Endothelial cell (in vitro differentiated cells): ENCODE data around the gene PRSS58. TPM values are rescaled to one million over a fixed set of nuclear protein-coding genes. Genes with fewer than 3 reads are reported as not detected.

Experiments
- DNase-seq: peaks from one replicate; pipeline ENCODE4 v3.0.0; 2021; ENCODE audit warnings: low spot score
- H3K27ac Mint-ChIP-seq: one replicate; pipeline ENCODE4 v1.8.0; 2021; ENCODE audit warnings: mixed read lengths, inconsistent platforms; ENCODE audit not compliant: unreplicated experiment
- H3K27me3 Mint-ChIP-seq: one replicate; pipeline ENCODE4 v1.8.0; 2021; ENCODE audit warnings: mild to moderate bottlenecking, moderate library complexity, mixed read lengths, inconsistent platforms; ENCODE audit not compliant: unreplicated experiment
- H3K36me3 Mint-ChIP-seq: one replicate; pipeline ENCODE4 v1.8.0; 2021; ENCODE audit warnings: mild to moderate bottlenecking, low read depth, mixed read lengths, inconsistent platforms; ENCODE audit not compliant: unreplicated experiment
- H3K4me1 Mint-ChIP-seq: one replicate; pipeline ENCODE4 v1.8.0; 2021; ENCODE audit warnings: mild to moderate bottlenecking, mixed read lengths, inconsistent platforms; ENCODE audit not compliant: unreplicated experiment
- H3K4me3 Mint-ChIP-seq: one replicate; pipeline ENCODE4 v1.8.0; 2021; ENCODE audit warnings: mild to moderate bottlenecking, mixed read lengths, inconsistent platforms; ENCODE audit not compliant: unreplicated experiment
- H3K9me3 Mint-ChIP-seq: one replicate; pipeline ENCODE4 v1.8.0; 2021; ENCODE audit warnings: mixed read lengths, inconsistent platforms; ENCODE audit not compliant: unreplicated experiment
- long read RNA-seq: library from polyadenylated mRNA; unstranded; transcript quantifications from one replicate; pipeline ENCODE4 v2.0.0, GENCODE V29; 2020; ENCODE audit not compliant: unreplicated experiment
- total RNA-seq: library from RNA; stranded (reverse); fragmentation: NEBNext Ultra II Directional; extraction: Animal tissue kit (Norgen Biotek cat#: 25700); gene quantifications from one replicate; pipeline ENCODE4 v1.2.1, GENCODE V29; 2021; ENCODE audit not compliant: unreplicated experiment
- TF ChIP-seq, protein P1 (sequence below): fragments of 200-600 bp; sonication (generic); IDR thresholded peaks from one replicate; pipeline ENCODE4 v1.5.0; 2021; ENCODE audit warnings: antibody characterized with exemption; ENCODE audit not compliant: unreplicated experiment

The PRSS58 gene
- not detected for total RNA-seq
- long read RNA-seq, result 0 reads

DNA sequence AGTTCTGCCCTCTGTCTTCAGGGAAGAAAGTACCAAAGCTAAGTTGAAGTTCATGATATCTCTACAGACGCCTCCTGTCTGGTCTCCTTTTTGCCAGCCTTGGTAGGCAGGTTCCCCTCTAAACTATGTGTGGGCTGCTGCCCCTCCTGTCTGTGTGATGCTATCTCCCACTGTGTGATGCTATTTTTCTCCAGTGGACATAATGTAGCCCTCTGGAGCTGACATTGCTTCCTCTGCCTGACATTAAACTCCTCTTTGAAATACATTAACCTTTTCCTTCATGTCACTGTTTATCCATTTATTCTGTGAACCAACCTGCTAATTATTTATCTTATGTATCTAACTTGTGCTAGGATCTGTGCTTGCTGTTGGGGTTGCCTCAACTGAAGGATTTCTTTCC lies at the start of gene PRSS58:
Gene PRSS58 (minus strand): TSS at position 101 of the 400 bp plus-strand sequence. CDS start 351 bp downstream, outside the sequence.
- H3K9me3 Mint-ChIP-seq, result no peaks in the 10 kb centered on the region
- DNase-seq, result no peak
- no peaks in the 10 kb centered on the region for H3K4me1 Mint-ChIP-seq
- no peak within 1 kb of the TSS for H3K4me3 Mint-ChIP-seq
- no peak within 1 kb of the TSS for H3K27ac Mint-ChIP-seq
- H3K27me3 Mint-ChIP-seq, result peaks cover 2% of the 10 kb centered on the region
- TF ChIP-seq, protein P1, sequence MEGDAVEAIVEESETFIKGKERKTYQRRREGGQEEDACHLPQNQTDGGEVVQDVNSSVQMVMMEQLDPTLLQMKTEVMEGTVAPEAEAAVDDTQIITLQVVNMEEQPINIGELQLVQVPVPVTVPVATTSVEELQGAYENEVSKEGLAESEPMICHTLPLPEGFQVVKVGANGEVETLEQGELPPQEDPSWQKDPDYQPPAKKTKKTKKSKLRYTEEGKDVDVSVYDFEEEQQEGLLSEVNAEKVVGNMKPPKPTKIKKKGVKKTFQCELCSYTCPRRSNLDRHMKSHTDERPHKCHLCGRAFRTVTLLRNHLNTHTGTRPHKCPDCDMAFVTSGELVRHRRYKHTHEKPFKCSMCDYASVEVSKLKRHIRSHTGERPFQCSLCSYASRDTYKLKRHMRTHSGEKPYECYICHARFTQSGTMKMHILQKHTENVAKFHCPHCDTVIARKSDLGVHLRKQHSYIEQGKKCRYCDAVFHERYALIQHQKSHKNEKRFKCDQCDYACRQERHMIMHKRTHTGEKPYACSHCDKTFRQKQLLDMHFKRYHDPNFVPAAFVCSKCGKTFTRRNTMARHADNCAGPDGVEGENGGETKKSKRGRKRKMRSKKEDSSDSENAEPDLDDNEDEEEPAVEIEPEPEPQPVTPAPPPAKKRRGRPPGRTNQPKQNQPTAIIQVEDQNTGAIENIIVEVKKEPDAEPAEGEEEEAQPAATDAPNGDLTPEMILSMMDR, result no peak
- H3K36me3 Mint-ChIP-seq, result no peaks in the 10 kb centered on the region

GRCh38 chr7:142307246-142307900 lies 49.5 kb upstream of the PRSS58 start:
- Mint-ChIP-seq H3K4me1 (no peaks in the 10 kb centered on the region), H3K4me3 (no peak overlapping the region), H3K27me3 (peaks cover 2% of the 10 kb centered on the region), H3K9me3 (no peaks in the 10 kb centered on the region), H3K27ac (no peak overlapping the region), H3K36me3 (no peaks in the 10 kb centered on the region)
- TF ChIP-seq, protein P1, result no peak
- no peak for DNase-seq

GRCh38 chr7:142303650-142304049 lies 45.8 kb upstream of the PRSS58 start:
- TF ChIP-seq, protein P1, result peak; percentile 23
- Mint-ChIP-seq H3K36me3 (no peaks in the 10 kb centered on the region), H3K4me3 (no peak overlapping the region), H3K4me1 (no peaks in the 10 kb centered on the region), H3K27ac (no peak overlapping the region), H3K27me3 (peaks cover 3% of the 10 kb centered on the region), H3K9me3 (no peaks in the 10 kb centered on the region)
- DNase-seq, result peak; percentile 48

DNA sequence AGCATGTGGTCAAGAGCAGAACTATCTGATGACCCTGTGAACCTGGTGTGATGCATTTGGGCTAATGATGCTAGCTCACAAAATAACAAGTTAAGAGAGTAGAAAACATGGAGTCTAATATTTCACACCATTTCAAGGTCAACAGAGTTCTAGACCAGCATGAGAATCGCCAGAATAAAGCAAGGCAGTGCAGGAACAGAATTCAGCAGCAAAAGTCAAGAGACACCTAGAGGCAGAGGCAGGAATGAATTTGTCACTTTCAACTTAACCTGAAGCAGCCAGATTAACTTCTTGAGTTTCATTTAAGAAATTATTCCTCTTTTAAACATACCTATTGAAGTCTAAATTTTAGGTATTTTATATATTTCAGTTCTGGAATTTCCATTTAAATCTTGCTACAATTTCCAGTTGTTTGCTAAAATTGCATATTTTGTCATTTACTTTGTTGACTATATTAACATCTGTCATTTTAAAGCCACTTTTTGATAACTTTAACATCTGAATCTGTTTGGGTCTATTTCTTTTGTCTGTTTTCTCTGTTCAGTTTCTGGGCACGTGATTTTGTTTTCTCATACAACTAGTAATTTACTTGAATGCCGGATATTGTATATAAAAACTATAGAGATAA lies 44.2 kb upstream of the PRSS58 start:
- Mint-ChIP-seq H3K4me1 (no peaks in the 10 kb centered on the region), H3K36me3 (no peaks in the 10 kb centered on the region), H3K9me3 (no peaks in the 10 kb centered on the region), H3K27me3 (peaks cover 4% of the 10 kb centered on the region), H3K4me3 (no peak overlapping the region), H3K27ac (no peak overlapping the region)
- DNase-seq, result no peak
- TF ChIP-seq, protein P1, result peak; percentile 57

DNA sequence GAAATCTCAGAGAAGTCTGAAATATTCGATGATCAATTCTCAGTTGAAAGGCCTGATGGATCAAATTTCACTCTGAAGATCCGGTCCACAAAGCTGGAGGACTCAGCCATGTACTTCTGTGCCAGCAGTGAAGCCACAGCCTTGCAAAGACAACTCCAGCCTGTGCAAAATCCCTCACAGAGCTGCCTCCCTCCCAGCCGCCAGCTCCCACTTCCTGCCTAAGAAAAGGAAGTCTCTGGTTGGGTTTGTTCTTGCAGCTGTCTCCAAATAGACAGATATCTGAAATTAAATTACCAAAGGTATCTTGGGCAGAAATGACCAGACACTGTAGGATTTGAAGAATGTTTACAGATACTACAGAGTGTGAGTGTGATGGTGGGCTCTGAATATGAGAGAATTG lies 43.4 kb upstream of the PRSS58 start:
- no peak for DNase-seq
- Mint-ChIP-seq H3K4me3 (no peak overlapping the region), H3K36me3 (no peaks in the 10 kb centered on the region), H3K27ac (no peak overlapping the region), H3K4me1 (no peaks in the 10 kb centered on the region), H3K27me3 (peaks cover 4% of the 10 kb centered on the region), H3K9me3 (no peaks in the 10 kb centered on the region)
- TF ChIP-seq, protein P1, result no peak
